Measurements from ENCODE around the gene ZNF716. TPM values are rescaled to one million over a fixed set of nuclear protein-coding genes. Genes with fewer than 3 reads are reported as not detected.

The ZNF716 gene
- total RNA-seq, 1 donor from 2014 or later: not detected

DNA sequence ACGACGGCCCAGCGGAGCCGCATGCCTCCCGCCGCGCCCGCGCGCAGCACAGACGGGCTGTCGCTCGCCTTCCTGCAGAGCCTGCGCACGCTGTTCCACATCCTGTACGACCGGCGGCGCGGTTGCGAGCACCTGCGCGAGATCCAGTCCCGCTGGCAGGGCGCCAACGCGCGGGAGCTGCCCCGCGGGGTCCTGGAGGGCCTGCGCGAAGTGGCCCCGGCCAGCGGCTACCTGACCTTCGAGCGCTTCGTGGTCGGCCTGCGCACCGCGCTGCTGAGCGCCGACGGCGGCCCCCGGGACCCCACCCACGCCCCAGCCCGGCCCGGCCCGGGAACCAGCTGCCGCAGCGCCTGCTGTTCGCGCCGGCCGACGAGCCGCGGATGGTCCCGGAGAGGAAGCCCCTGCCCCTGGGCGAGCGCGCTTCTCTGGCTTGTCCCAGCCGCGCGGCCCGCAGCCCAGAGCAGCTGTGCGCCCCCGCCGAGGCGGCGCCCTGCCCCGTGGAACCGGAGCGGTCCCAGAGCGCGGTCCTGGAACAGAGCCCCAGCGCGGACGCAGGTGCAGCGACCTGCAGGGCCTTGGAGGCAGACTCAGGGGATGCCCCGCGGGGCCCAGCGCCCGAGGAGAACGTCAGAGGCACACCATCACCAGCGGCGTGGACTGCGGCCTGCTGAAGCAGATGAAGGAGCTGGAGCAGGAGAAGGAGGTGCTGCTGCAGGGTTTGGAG is 25.3 kb upstream of the ZNF716 start:
- DNase-seq (ENCODE audit: low read depth): no peak

GRCh38 chr7:57425239-57425944 is 24.6 kb upstream of the ZNF716 start:
- TF ChIP-seq, protein P1, sequence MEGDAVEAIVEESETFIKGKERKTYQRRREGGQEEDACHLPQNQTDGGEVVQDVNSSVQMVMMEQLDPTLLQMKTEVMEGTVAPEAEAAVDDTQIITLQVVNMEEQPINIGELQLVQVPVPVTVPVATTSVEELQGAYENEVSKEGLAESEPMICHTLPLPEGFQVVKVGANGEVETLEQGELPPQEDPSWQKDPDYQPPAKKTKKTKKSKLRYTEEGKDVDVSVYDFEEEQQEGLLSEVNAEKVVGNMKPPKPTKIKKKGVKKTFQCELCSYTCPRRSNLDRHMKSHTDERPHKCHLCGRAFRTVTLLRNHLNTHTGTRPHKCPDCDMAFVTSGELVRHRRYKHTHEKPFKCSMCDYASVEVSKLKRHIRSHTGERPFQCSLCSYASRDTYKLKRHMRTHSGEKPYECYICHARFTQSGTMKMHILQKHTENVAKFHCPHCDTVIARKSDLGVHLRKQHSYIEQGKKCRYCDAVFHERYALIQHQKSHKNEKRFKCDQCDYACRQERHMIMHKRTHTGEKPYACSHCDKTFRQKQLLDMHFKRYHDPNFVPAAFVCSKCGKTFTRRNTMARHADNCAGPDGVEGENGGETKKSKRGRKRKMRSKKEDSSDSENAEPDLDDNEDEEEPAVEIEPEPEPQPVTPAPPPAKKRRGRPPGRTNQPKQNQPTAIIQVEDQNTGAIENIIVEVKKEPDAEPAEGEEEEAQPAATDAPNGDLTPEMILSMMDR (IDR thresholded peaks at IDR 0.05; ENCODE audit: insufficient read depth, low read length, poor library complexity, severe bottlenecking): no peak
- no peaks in the 10 kb centered on the region for H3K36me3 ChIP-seq (ENCODE audit: control insufficient read depth, insufficient read depth, low read length)
- H3K4me3 ChIP-seq (ENCODE audit: low read depth, low read length): no peak overlapping the region
- no peaks in the 10 kb centered on the region for H3K27me3 ChIP-seq (ENCODE audit: control insufficient read depth, insufficient read depth, low read length)
- no peak for DNase-seq (ENCODE audit: low read depth)

More for the DNA sequence above, 25.3 kb upstream of the ZNF716 start:
- Histone ChIP-seq H3K4me3 (ENCODE audit: low read depth, low read length) (no peak overlapping the region), H3K36me3 (ENCODE audit: control insufficient read depth, insufficient read depth, low read length) (no peaks in the 10 kb centered on the region), H3K27me3 (ENCODE audit: control insufficient read depth, insufficient read depth, low read length) (no peaks in the 10 kb centered on the region)
- TF ChIP-seq, protein P1 (IDR thresholded peaks at IDR 0.05; ENCODE audit: insufficient read depth, low read length, poor library complexity, severe bottlenecking): no peak

DNA sequence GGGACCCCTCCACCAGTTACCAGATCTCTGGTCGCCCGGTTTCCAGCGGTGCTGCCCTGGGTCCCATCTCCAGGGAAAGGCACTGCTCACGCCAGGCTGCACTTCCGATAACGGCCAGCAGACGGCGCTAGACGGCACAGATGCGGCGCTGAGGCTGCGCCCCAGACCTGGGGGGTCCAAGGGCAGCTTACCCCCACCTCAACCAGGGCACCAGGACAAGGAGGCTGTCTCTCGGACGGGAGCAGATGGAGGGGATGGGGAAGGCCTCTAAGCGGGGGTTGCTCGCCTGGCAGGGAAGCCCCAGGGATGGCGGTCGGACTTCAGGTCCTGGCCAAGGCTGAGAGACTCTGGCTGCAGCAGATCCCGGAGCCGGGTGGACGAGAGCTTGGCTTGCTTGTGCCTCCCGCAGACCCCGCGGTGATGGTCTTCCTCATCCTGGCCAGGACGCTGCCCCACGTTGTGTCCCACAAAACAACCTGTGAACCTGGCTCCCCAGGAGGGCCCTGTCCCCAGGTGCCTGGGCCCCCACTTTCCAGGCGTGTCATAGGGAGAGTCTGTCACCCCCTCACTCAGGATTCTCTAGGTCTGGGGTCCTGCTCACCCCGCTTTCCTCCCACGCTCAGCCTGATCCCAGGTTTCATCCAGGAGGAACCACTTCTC is 23.9 kb upstream of the ZNF716 start:
- H3K27me3 ChIP-seq (ENCODE audit: control insufficient read depth, insufficient read depth, low read length): no peaks in the 10 kb centered on the region
- no peak overlapping the region for H3K4me3 ChIP-seq (ENCODE audit: low read depth, low read length)
- no peak for DNase-seq (ENCODE audit: low read depth)
- TF ChIP-seq, protein P1 (IDR thresholded peaks at IDR 0.05; ENCODE audit: insufficient read depth, low read length, poor library complexity, severe bottlenecking): no peak
- H3K36me3 ChIP-seq (ENCODE audit: control insufficient read depth, insufficient read depth, low read length): no peaks in the 10 kb centered on the region

DNA sequence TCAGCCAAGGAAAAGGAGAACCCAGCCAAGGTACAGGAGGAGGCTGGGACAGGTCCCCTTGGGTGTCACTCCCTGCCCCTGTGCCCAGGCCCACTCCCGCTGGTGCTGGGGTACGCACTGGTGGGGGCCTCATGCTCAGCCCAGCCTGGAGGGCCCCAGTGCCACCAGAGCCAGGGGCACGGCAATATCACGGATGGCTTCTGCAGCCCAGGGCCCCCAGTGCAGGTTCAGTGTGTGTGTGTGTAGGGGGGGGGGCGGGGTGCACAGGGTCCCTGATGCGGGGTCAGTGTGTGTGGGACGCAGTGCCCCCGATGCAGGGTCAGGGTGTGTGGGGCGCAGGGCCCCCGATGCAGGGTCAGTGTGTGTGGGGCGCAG is 23.4 kb upstream of the ZNF716 start:
- TF ChIP-seq, protein P1 (IDR thresholded peaks at IDR 0.05; ENCODE audit: insufficient read depth, low read length, poor library complexity, severe bottlenecking): no peak
- no peak overlapping the region for H3K4me3 ChIP-seq (ENCODE audit: low read depth, low read length)
- H3K27me3 ChIP-seq (ENCODE audit: control insufficient read depth, insufficient read depth, low read length): no peaks in the 10 kb centered on the region
- no peak for DNase-seq (ENCODE audit: low read depth)
- H3K36me3 ChIP-seq (ENCODE audit: control insufficient read depth, insufficient read depth, low read length): no peaks in the 10 kb centered on the region

- Histone ChIP-seq H3K36me3 (ENCODE audit: control insufficient read depth, insufficient read depth, low read length) (no peaks in the 10 kb centered on the region), H3K4me3 (ENCODE audit: low read depth, low read length) (no peak overlapping the region), H3K27me3 (ENCODE audit: control insufficient read depth, insufficient read depth, low read length) (no peaks in the 10 kb centered on the region)
- DNase-seq (ENCODE audit: low read depth): no peak
- TF ChIP-seq, protein P1 (IDR thresholded peaks at IDR 0.05; ENCODE audit: insufficient read depth, low read length, poor library complexity, severe bottlenecking): no peak
Measured at GRCh38 chr7:57427146-57427545, 22.8 kb upstream of the ZNF716 start.

All from kidney epithelial cell (primary cell).